Activated CD8-positive, alpha-beta memory T cell treated with anti-CD3 and anti-CD28 coated beads, Interleukin-2, amount 50 U/mL, for 24 hours (primary cell): ENCODE data around the gene SCAMP2.

Experiments
- DNase-seq: peaks from one replicate; pipeline ENCODE4 v3.0.0-alpha.2; 2020; ENCODE audit errors: extremely low read depth

Gene SCAMP2

GRCh38 chr15:74820056-74820455, 53.1 kb downstream of the SCAMP2 start:
- no peak for DNase-seq

GRCh38 chr15:74817370-74817737, 55.8 kb downstream of the SCAMP2 start:
- DNase-seq = no peak

- DNase-seq = no peak
These were observed 56.4 kb downstream of the SCAMP2 start for GRCh38 chr15:74816624-74817369.

- no peak for DNase-seq
These were observed 57.2 kb downstream of the SCAMP2 start for GRCh38 chr15:74815961-74816360.

- DNase-seq = no peak
These were observed 57.8 kb downstream of the SCAMP2 start for GRCh38 chr15:74815121-74815934.

- DNase-seq = no peak
These were observed 60.6 kb downstream of the SCAMP2 start, which contains the start of gene LMAN1L for GRCh38 chr15:74812533-74812932. TSS of gene LMAN1L (plus strand) at chr15:74812835. CDS start at chr15:74812855, 20 bp downstream.

GRCh38 chr15:74809956-74810355, 63.2 kb downstream of the SCAMP2 start:
- no peak for DNase-seq

GRCh38 chr15:74809242-74809641, 63.9 kb downstream of the SCAMP2 start:
- no peak for DNase-seq

- DNase-seq = no peak
These were observed 64.3 kb downstream of the SCAMP2 start for GRCh38 chr15:74808840-74809229.

GRCh38 chr15:74808078-74808839, 64.9 kb downstream of the SCAMP2 start:
- DNase-seq = no peak

GRCh38 chr15:74807282-74807681, 65.9 kb downstream of the SCAMP2 start:
- DNase-seq = no peak

- DNase-seq = no peak
These were observed 68.2 kb downstream of the SCAMP2 start for GRCh38 chr15:74804935-74805334.

GRCh38 chr15:74802862-74803447, 70.2 kb downstream of the SCAMP2 start:
- DNase-seq = no peak

- DNase-seq = no peak
These were observed 70.9 kb downstream of the SCAMP2 start for GRCh38 chr15:74802290-74802689.

GRCh38 chr15:74801311-74801997, 71.7 kb downstream of the SCAMP2 start:
- no peak for DNase-seq

- DNase-seq = no peak
These were observed 72.5 kb downstream of the SCAMP2 start for GRCh38 chr15:74800559-74801094.

- DNase-seq = no peak
These were observed 73.2 kb downstream of the SCAMP2 start for GRCh38 chr15:74799856-74800558.

GRCh38 chr15:74799255-74799855, 73.8 kb downstream of the SCAMP2 start:
- no peak for DNase-seq

GRCh38 chr15:74798388-74799254, 74.5 kb downstream of the SCAMP2 start:
- no peak for DNase-seq
